Muscle layer of duodenum (tissue), 2 donors: Measurements from ENCODE around the gene NSD2.

ENCODE experiments used
- H3K27ac ChIP-seq: one replicate; pipeline ENCODE4 v1.7.0; 2013; ENCODE audit warnings: mild to moderate bottlenecking, low read length
- H3K27me3 ChIP-seq: one replicate; pipeline ENCODE4 v1.7.0; 2013; ENCODE audit warnings: low read depth, mild to moderate bottlenecking, control low read depth, low read length
- H3K36me3 ChIP-seq, 2 donors: one replicate each; pipeline ENCODE4 v1.7.0; 2013; ENCODE audit warnings: low read length in 2 of 2, control low read depth in 1 of 2, mild to moderate bottlenecking in 1 of 2; ENCODE audit not compliant: insufficient read depth in 2 of 2, control insufficient read depth in 1 of 2
- H3K4me1 ChIP-seq, 2 donors: one replicate each; pipeline ENCODE4 v1.7.0; 2013; ENCODE audit warnings: low read length in 2 of 2, mild to moderate bottlenecking in 2 of 2, control low read depth in 1 of 2, moderate library complexity in 1 of 2; ENCODE audit not compliant: insufficient read depth in 2 of 2, control insufficient read depth in 1 of 2
- H3K4me3 ChIP-seq, 2 donors: one replicate each; pipeline ENCODE4 v1.7.0; 2013; ENCODE audit warnings: low read length in 2 of 2, low read depth in 1 of 2, mild to moderate bottlenecking in 1 of 2
- H3K9me3 ChIP-seq, 2 donors: one replicate each; pipeline ENCODE4 v1.7.0; 2013; ENCODE audit warnings: low read length in 2 of 2, control low read depth in 1 of 2, mild to moderate bottlenecking in 1 of 2; ENCODE audit not compliant: control insufficient read depth in 1 of 2
- donor health status: healthy.

The NSD2 gene

GRCh38 chr4:1869530-1870327, 1.5 kb upstream of the NSD2 start:
- Histone ChIP-seq H3K27ac (peak overlapping the region; percentile 87), H3K4me1 (peaks cover 0 to 11% of the 10 kb centered on the region in 2 donors), H3K27me3 (no peaks in the 10 kb centered on the region), H3K9me3 (no peaks in the 10 kb centered on the region), H3K36me3 (no peaks in the 10 kb centered on the region), H3K4me3 (peak overlapping the region; percentile 44 to 80)

GRCh38 chr4:1870328-1870577, 940 bp upstream of the NSD2 start:
- Histone ChIP-seq H3K27ac (peak overlapping the region; percentile 87), H3K9me3 (no peaks in the 10 kb centered on the region), H3K4me1 (peaks cover 0 to 11% of the 10 kb centered on the region in 2 donors), H3K36me3 (no peaks in the 10 kb centered on the region), H3K27me3 (no peaks in the 10 kb centered on the region), H3K4me3 (peak overlapping the region; percentile 44 to 80)

- H3K36me3 ChIP-seq, result no peaks in the 10 kb centered on the region
- H3K9me3 ChIP-seq, result no peaks in the 10 kb centered on the region
- H3K4me3 ChIP-seq, result peak overlapping the region in 1 of 2 donors; percentile 85
- H3K27me3 ChIP-seq, result no peaks in the 10 kb centered on the region
- H3K4me1 ChIP-seq, result peaks cover 0 to 11% of the 10 kb centered on the region in 2 donors
- no peak overlapping the region for H3K27ac ChIP-seq
These were observed 353 bp downstream of the NSD2 start for GRCh38 chr4:1871471-1872021.

GRCh38 chr4:1872870-1873269, 1.7 kb downstream of the NSD2 start:
- no peaks in the 10 kb centered on the region for H3K27me3 ChIP-seq
- H3K9me3 ChIP-seq, result no peaks in the 10 kb centered on the region
- no peaks in the 10 kb centered on the region for H3K36me3 ChIP-seq
- no peak overlapping the region for H3K27ac ChIP-seq
- H3K4me3 ChIP-seq, result peak overlapping the region; percentile 71 to 85
- peaks cover 0 to 11% of the 10 kb centered on the region in 2 donors for H3K4me1 ChIP-seq

GRCh38 chr4:1873291-1873690, 2.1 kb downstream of the NSD2 start:
- H3K27me3 ChIP-seq, result no peaks in the 10 kb centered on the region
- no peaks in the 10 kb centered on the region for H3K36me3 ChIP-seq
- no peak overlapping the region for H3K27ac ChIP-seq
- peak overlapping the region in 1 of 2 donors; percentile 71 for H3K4me3 ChIP-seq
- H3K4me1 ChIP-seq, result peaks cover 0 to 11% of the 10 kb centered on the region in 2 donors
- no peaks in the 10 kb centered on the region for H3K9me3 ChIP-seq

GRCh38 chr4:1873776-1874175, 2.6 kb downstream of the NSD2 start:
- H3K27me3 ChIP-seq, result no peaks in the 10 kb centered on the region
- H3K4me1 ChIP-seq, result peaks cover 0 to 11% of the 10 kb centered on the region in 2 donors
- no peaks in the 10 kb centered on the region for H3K36me3 ChIP-seq
- H3K27ac ChIP-seq, result no peak overlapping the region
- no peak overlapping the region for H3K4me3 ChIP-seq
- no peaks in the 10 kb centered on the region for H3K9me3 ChIP-seq

GRCh38 chr4:1874201-1874600, 3.0 kb downstream of the NSD2 start:
- Histone ChIP-seq H3K9me3 (no peaks in the 10 kb centered on the region), H3K27ac (no peak overlapping the region), H3K36me3 (no peaks in the 10 kb centered on the region), H3K4me1 (peaks cover 0 to 11% of the 10 kb centered on the region in 2 donors), H3K4me3 (no peak overlapping the region), H3K27me3 (no peaks in the 10 kb centered on the region)

GRCh38 chr4:1879485-1879884, 8.3 kb downstream of the NSD2 start:
- Histone ChIP-seq H3K27me3 (no peaks in the 10 kb centered on the region), H3K27ac (no peak overlapping the region), H3K4me1 (no peaks in the 10 kb centered on the region), H3K36me3 (no peaks in the 10 kb centered on the region), H3K4me3 (no peak overlapping the region), H3K9me3 (no peaks in the 10 kb centered on the region)

- Histone ChIP-seq H3K9me3 (no peaks in the 10 kb centered on the region), H3K4me1 (no peaks in the 10 kb centered on the region), H3K27ac (no peak overlapping the region), H3K36me3 (no peaks in the 10 kb centered on the region), H3K4me3 (no peak overlapping the region), H3K27me3 (no peaks in the 10 kb centered on the region)
These were observed 9.1 kb downstream of the NSD2 start for GRCh38 chr4:1880332-1880731.

- no peak overlapping the region for H3K27ac ChIP-seq
- H3K36me3 ChIP-seq, result no peaks in the 10 kb centered on the region
- no peak overlapping the region for H3K4me3 ChIP-seq
- H3K9me3 ChIP-seq, result no peaks in the 10 kb centered on the region
- peaks cover 0 to 4% of the 10 kb centered on the region in 2 donors for H3K4me1 ChIP-seq
- H3K27me3 ChIP-seq, result no peaks in the 10 kb centered on the region
These were observed 11.7 kb downstream of the NSD2 start for GRCh38 chr4:1882850-1883271.

GRCh38 chr4:1883583-1883982, 12.4 kb downstream of the NSD2 start:
- Histone ChIP-seq H3K27ac (no peak overlapping the region), H3K4me1 (peaks cover 0 to 5% of the 10 kb centered on the region in 2 donors), H3K27me3 (no peaks in the 10 kb centered on the region)

GRCh38 chr4:1885414-1885813, 14.2 kb downstream of the NSD2 start:
- Histone ChIP-seq H3K27ac (no peak overlapping the region), H3K27me3 (no peaks in the 10 kb centered on the region), H3K4me3 (no peak overlapping the region)

More at GRCh38 chr4:1883583-1883982, 12.4 kb downstream of the NSD2 start:
- no peak overlapping the region for H3K4me3 ChIP-seq
- no peaks in the 10 kb centered on the region for H3K36me3 ChIP-seq
- no peaks in the 10 kb centered on the region for H3K9me3 ChIP-seq

More at GRCh38 chr4:1885414-1885813, 14.2 kb downstream of the NSD2 start:
- H3K4me1 ChIP-seq, result peaks cover 0 to 5% of the 10 kb centered on the region in 2 donors
- H3K9me3 ChIP-seq, result no peaks in the 10 kb centered on the region
- no peaks in the 10 kb centered on the region for H3K36me3 ChIP-seq
